GM21526 (cell line): ENCODE data around the gene RAB4A.

Experiments
- ATAC-seq: cut with Tn5 transposase; IDR thresholded peaks from one replicate; pipeline ENCODE4 v1.9.1; 2021; ENCODE audit warnings: moderate library complexity; ENCODE audit not compliant: unreplicated experiment, low FRiP score

The RAB4A gene

GRCh38 chr1:229243638-229244037 is 27.3 kb upstream of the RAB4A start:
- no peak for ATAC-seq

- no peak for ATAC-seq
These were observed 26.8 kb upstream of the RAB4A start for GRCh38 chr1:229244091-229244490.

- no peak for ATAC-seq
These were observed 23.0 kb upstream of the RAB4A start for GRCh38 chr1:229247871-229248270.

GRCh38 chr1:229248821-229249817 is 21.8 kb upstream of the RAB4A start:
- no peak for ATAC-seq

- ATAC-seq, result no peak
These were observed 20.9 kb upstream of the RAB4A start for GRCh38 chr1:229249854-229250644.

GRCh38 chr1:229251185-229251584 is 19.7 kb upstream of the RAB4A start:
- no peak for ATAC-seq

GRCh38 chr1:229252228-229252984 is 18.5 kb upstream of the RAB4A start:
- ATAC-seq, result no peak

- peak; percentile 56 for ATAC-seq
These were observed 17.5 kb upstream of the RAB4A start for GRCh38 chr1:229253151-229253974.

- no peak for ATAC-seq
These were observed 15.9 kb upstream of the RAB4A start for GRCh38 chr1:229254910-229255541.

- no peak for ATAC-seq
These were observed 12.7 kb upstream of the RAB4A start for GRCh38 chr1:229258031-229258756.

GRCh38 chr1:229258757-229259060 is 12.2 kb upstream of the RAB4A start:
- ATAC-seq, result no peak

- ATAC-seq, result no peak
These were observed 10.6 kb upstream of the RAB4A start for GRCh38 chr1:229260297-229260696.

- ATAC-seq, result no peak
These were observed 8.7 kb upstream of the RAB4A start for GRCh38 chr1:229262239-229262638.

GRCh38 chr1:229263254-229263653 is 7.7 kb upstream of the RAB4A start:
- no peak for ATAC-seq

- ATAC-seq, result no peak
These were observed 6.8 kb upstream of the RAB4A start for GRCh38 chr1:229264068-229264467.

- ATAC-seq, result no peak
These were observed 6.4 kb upstream of the RAB4A start for GRCh38 chr1:229264487-229264886.

GRCh38 chr1:229266274-229266673 is 4.6 kb upstream of the RAB4A start:
- ATAC-seq, result no peak

- ATAC-seq, result no peak
These were observed 3.9 kb upstream of the RAB4A start for GRCh38 chr1:229266832-229267500.
